CD4-positive, alpha-beta T cell treated with Interleukin-21 for 1 hour (primary cell): ENCODE measurements around the gene GPR78.

Experiments used
- DNase-seq: peaks from one replicate; pipeline ENCODE4 v3.0.0-alpha.2; 2020

The GPR78 gene

DNA sequence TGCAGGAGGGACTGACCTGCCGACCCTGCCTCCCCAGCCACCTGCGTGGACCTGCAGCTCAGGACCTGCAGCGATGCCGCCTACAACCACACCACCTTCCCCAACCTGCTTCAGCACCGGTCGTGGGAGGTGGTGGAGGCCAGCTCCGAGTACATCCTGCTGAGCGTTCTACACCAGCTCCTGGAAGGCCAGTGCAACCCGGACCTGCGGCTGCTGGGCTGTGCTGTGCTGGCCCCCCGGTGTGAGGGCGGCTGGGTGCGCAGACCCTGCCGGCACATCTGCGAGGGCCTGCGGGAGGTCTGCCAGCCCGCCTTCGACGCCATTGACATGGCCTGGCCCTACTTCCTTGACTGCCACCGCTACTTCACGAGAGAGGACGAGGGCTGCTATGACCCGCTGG lies 20.9 kb downstream of the GPR78 start:
- no peak for DNase-seq

DNA sequence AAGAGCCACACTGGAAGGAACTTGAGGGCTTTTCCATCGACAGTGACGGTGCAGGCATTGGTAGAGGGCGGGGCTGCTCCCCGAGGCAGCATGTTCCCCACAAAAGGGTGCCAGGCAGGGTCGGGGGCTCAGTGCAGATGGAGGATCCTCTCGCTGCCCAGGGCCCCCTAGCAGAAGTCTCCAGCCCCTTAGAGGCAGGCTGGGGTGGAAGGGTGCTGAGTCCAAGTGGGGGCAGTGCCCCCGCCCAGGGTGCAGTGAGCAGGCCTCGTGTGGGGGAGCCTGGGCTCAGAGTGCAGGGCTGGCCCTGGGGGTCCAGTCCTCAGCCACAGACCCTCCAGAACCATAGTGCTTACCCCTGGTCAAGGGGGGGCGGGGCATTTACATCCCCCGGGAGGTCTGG lies 21.4 kb downstream of the GPR78 start:
- DNase-seq: no peak

- DNase-seq: no peak
Measured at GRCh38 chr4:8602686-8603430, 22.7 kb downstream of the GPR78 start.

GRCh38 chr4:8603931-8604330 lies 23.7 kb downstream of the GPR78 start:
- DNase-seq: no peak

DNA sequence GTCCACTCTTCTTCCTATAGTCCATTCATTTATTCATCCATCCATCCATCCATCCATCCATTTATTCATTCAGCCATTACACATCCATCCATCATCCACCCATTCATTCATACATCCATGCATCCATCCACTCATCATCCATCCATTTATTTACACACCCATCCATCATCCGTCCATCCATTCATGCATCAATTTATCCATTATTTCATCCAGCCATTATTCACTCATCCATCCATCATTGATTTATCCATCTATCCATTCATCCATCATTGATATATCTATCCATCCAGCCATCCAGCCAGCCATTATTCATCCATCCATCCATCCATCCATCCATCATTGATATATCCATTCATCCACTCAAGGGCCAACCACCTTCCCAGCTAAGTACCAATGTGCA lies 25.1 kb downstream of the GPR78 start:
- DNase-seq: no peak

DNA sequence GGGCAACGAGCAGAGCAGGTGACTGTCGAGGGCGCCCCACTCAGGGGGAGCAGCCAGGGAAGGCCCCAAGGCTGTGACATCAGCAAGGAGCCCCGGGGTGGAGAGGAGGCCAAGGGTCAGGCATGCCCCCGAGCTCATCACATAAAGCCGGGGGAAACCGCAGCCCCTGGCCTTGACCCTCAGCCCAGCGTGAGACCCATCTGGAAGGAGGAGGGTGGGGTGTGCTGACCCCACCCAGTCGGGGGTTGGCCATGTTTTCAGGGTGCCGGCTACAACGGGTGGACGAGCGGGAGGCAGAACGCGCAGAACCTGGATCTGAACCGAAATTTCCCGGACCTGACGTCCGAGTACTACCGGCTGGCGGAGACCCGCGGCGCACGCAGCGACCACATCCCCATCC lies 26.3 kb downstream of the GPR78 start:
- no peak for DNase-seq

- DNase-seq: no peak
Measured at GRCh38 chr4:8606966-8607365, 26.8 kb downstream of the GPR78 start.

- DNase-seq: peak; percentile 5
Measured at GRCh38 chr4:8607603-8608481, 27.6 kb downstream of the GPR78 start.

- no peak for DNase-seq
Measured at GRCh38 chr4:8608714-8609391, 28.7 kb downstream of the GPR78 start.

- no peak for DNase-seq
Measured at GRCh38 chr4:8609406-8609805, 29.2 kb downstream of the GPR78 start.

GRCh38 chr4:8609824-8610350 lies 29.7 kb downstream of the GPR78 start:
- DNase-seq: no peak

GRCh38 chr4:8610858-8611616 lies 30.8 kb downstream of the GPR78 start:
- no peak for DNase-seq

DNA sequence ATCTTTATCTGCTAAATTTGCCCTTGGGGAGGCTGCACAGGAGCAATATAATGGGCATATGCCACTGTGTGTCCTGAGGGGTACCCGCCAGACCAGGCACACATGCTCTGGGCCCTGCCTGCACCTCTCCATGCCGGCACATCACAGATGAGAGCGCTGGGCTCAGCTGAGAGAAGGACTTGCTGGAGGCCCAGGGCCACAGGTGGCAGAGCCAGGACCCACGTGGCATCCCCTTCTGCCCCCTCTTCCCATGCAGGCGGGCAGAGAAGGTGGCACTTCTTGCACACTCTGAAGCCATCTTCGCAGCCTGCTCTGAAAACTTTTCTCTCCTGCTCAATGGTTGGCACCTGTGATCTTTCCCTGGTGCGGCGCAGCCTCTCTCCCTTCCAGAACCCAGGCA lies 32.5 kb downstream of the GPR78 start:
- no peak for DNase-seq

DNA sequence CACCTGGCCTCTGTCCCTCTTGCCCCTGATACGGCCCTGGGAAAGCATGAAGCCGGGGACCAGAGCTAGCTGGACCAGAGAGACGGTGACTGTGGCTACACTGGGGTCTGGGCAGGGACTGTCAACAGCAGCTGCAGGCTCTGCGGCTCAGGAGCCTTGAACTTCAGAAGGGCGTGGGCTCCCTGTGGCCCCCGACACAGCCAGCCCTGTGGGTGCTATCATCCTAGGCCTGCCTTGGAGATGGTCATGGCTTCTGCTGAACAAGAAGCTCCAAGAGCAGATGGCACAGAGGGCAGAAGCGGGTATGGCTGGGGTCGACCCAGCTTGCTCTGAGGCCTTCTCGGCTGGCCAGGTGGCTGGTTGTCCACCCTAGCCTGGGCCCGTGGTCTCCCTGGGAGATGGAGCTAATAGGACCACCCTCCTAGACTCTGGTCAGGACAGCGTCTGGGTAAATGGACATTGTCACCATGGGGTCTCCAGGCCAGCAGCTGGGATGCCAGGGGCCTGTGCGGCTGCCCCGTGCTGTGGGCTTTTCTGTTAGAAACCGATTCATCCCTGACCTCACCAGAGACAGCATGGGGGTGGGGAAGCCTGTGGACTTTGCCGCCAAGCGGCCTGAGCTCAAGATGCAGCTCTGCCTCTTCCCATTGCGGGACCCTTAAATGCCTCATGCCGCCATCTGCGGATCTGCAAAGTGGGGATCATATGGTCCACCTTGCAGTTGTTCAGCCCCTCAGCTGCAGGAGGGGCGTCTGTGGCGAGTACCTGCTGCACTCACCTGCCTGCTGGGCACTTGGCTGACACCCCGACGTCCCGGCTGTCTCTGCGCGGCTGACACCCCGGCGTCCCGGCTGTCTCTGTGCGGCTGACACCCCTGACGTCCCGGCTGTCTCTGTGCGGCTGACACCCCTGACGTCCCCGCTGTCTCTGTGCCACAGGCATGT lies 33.5 kb downstream of the GPR78 start:
- DNase-seq: no peak

DNA sequence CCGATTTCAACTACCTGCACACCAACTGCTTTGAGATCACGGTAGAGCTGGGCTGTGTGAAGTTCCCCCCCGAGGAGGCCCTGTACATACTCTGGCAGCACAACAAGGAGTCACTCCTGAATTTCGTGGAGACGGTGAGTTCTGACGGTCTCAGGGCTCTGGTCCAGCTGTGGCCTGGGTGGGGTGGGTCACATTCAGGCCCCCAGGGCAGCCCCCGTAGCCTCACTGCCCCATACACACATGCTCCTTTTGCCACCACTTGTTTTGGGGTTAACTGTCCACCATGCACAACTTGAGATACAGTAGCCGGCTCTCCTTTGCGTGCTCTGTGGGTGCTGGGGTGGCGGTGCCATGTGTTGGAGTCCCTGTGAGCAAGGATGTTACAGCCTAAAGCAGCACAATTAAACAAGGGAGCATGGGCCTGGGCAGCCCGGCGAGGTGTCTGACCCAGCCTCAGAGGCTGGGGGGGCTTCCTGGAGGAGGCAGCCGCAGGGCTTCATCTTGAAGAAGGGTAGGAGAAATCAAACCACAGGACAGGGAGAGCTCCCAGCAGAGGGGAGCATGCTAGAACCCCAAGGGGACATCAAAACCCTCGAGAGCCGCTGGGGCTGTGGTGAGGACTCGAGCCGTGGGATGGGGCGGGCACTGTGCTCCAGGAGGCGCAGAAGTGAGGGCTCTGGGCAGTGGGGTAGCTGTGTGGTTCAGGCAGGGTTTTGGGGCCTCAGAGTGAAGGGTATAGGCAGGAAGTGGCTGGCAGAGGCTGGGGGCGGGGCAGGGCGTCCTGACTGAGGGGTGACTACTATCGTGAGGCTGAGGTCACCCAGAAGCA lies 34.4 kb downstream of the GPR78 start:
- no peak for DNase-seq

- no peak for DNase-seq
Measured at GRCh38 chr4:8615366-8615765, 35.2 kb downstream of the GPR78 start.

- DNase-seq: no peak
Measured at GRCh38 chr4:8615921-8616787, 36.0 kb downstream of the GPR78 start.

DNA sequence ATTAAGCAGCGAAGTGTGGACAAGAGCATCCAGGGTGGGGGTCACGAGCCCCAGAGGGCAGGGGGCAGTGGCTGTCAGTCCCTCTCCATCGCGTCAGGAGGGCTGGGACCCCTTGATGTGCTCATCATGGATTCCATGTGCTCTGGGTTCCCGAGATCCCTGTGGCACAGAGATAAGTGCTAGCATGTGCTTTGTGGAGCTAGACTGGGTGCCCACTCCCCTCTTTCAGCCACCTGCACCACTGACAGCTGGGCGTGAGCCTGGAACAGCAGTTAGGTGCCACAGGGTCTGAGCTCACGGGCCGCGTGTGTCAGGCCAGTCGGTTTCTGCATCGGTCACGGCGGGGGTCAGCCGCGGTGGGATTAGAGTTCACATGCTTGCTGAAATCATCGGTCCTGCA lies 36.6 kb downstream of the GPR78 start:
- no peak for DNase-seq

GRCh38 chr4:8617486-8618040 lies 37.4 kb downstream of the GPR78 start:
- no peak for DNase-seq
